OCI-LY3 (cell line): Measurements from ENCODE around the gene HIPK1.

Source experiments
- H2AFZ ChIP-seq: fragments of 200-600, 300-600 bp; shearing (Covaris generic); 2 replicates; pipeline ENCODE4 v1.6.0; 2014; ENCODE audit warnings: antibody characterized with exemption, low read depth, low read length
- H3K27ac ChIP-seq: fragments of 200-600, 300-600 bp; sonication (generic); 2 replicates; pipeline ENCODE4 v1.5.1; 2014; ENCODE audit warnings: mild to moderate bottlenecking, low read length, moderate library complexity, mixed read lengths
- H3K27me3 ChIP-seq: fragments of 200-600, 300-600 bp; sonication (generic); 2 replicates; pipeline ENCODE4 v1.6.1; 2014; ENCODE audit warnings: low read depth, low read length, mixed read lengths
- H3K36me3 ChIP-seq: fragments of 200-600, 300-600 bp; sonication (generic); replicated peaks from 2 replicates; pipeline ENCODE3; 2014; ENCODE audit warnings: low read depth, low read length, mixed read lengths
- H3K4me1 ChIP-seq: fragments of 300-600, 200-600 bp; sonication (generic); 2 replicates; pipeline ENCODE4 v1.6.1; 2014; ENCODE audit warnings: low read length, mixed read lengths
- H3K4me2 ChIP-seq: fragments of 200-600, 300-600 bp; sonication (generic); 2 replicates; pipeline ENCODE4 v1.6.1; 2014; ENCODE audit warnings: low read length, mixed read lengths
- H3K4me3 ChIP-seq: fragments of 300-600, 200-600 bp; sonication (generic); 2 replicates; pipeline ENCODE4 v1.5.1; 2014; ENCODE audit warnings: antibody characterized with exemption, mild to moderate bottlenecking, low read length, moderate library complexity
- H3K79me2 ChIP-seq: fragments of 300-600, 200-600 bp; shearing (Covaris generic); 2 replicates; pipeline ENCODE4 v1.6.1; 2014; ENCODE audit warnings: mild to moderate bottlenecking, low read length, mixed read lengths
- H3K9ac ChIP-seq: fragments of 300-600, 200-600 bp; shearing (Covaris generic); 2 replicates; pipeline ENCODE4 v1.6.0; 2014; ENCODE audit warnings: mild to moderate bottlenecking, low read length, moderate library complexity
- H3K9me3 ChIP-seq: fragments of 200-600, 300-600 bp; shearing (Covaris generic); 2 replicates; pipeline ENCODE4 v1.6.1; 2014; ENCODE audit warnings: low read length, mixed read lengths; ENCODE audit not compliant: insufficient read depth
- H4K20me1 ChIP-seq: fragments of 200-600, 300-600 bp; sonication (generic); 2 replicates; pipeline ENCODE4 v1.6.1; 2016; ENCODE audit warnings: low read length, mixed read lengths; ENCODE audit not compliant: insufficient read depth
- EZH2phosphoT487 ChIP-seq: fragments of 200-600 bp; shearing (Covaris generic); IDR thresholded peaks from 2 replicates; pipeline ENCODE4 v1.6.1; 2018; ENCODE audit warnings: antibody characterized with exemption, mixed run types, low read depth
- TF ChIP-seq, protein P1 (sequence below): fragments of 200-600, 300-600 bp; sonication (generic); IDR thresholded peaks from 2 replicates; pipeline ENCODE4 v1.5.1; 2014; ENCODE audit warnings: antibody characterized with exemption, low read length, low read depth

The HIPK1 gene

DNA sequence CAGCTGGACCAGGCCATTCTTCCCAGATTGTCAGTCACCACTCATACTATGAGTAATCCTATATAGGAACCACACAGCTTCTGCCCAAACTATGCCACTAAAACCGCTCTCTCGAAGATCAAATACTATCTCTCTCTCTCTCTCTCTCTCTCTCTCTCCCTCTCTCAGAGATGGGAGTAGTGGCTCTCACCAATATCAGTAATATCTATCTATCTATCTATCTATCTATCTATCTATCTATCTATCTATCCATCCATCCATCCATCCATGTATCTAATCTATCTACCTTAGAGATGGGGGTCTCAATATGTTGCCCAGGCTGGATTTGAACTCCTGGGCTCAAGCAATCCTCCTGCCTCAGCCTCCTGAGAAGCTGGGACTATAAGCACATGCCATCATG lies 4.7 kb upstream of the HIPK1 start:
- H3K27me3 ChIP-seq = no peaks in the 10 kb centered on the region
- no peak overlapping the region for H3K4me3 ChIP-seq
- peaks cover 10% of the 10 kb centered on the region for H3K4me1 ChIP-seq
- H3K79me2 ChIP-seq = 0 out of 2 replicates have a peak, but pooled peaks cover 3% of the 10 kb centered on the region
- no peak overlapping the region for H3K27ac ChIP-seq
- TF ChIP-seq, protein P1, sequence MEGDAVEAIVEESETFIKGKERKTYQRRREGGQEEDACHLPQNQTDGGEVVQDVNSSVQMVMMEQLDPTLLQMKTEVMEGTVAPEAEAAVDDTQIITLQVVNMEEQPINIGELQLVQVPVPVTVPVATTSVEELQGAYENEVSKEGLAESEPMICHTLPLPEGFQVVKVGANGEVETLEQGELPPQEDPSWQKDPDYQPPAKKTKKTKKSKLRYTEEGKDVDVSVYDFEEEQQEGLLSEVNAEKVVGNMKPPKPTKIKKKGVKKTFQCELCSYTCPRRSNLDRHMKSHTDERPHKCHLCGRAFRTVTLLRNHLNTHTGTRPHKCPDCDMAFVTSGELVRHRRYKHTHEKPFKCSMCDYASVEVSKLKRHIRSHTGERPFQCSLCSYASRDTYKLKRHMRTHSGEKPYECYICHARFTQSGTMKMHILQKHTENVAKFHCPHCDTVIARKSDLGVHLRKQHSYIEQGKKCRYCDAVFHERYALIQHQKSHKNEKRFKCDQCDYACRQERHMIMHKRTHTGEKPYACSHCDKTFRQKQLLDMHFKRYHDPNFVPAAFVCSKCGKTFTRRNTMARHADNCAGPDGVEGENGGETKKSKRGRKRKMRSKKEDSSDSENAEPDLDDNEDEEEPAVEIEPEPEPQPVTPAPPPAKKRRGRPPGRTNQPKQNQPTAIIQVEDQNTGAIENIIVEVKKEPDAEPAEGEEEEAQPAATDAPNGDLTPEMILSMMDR = no peak
- TF ChIP-seq EZH2phosphoT487 = no peak
- H3K9me3 ChIP-seq = no peaks in the 10 kb centered on the region
- H3K4me2 ChIP-seq = no peak overlapping the region
- H2AFZ ChIP-seq = no peak overlapping the region
- no peak overlapping the region for H3K9ac ChIP-seq
- H3K36me3 ChIP-seq = no peaks in the 10 kb centered on the region
- H4K20me1 ChIP-seq = no peaks in the 10 kb centered on the region

DNA sequence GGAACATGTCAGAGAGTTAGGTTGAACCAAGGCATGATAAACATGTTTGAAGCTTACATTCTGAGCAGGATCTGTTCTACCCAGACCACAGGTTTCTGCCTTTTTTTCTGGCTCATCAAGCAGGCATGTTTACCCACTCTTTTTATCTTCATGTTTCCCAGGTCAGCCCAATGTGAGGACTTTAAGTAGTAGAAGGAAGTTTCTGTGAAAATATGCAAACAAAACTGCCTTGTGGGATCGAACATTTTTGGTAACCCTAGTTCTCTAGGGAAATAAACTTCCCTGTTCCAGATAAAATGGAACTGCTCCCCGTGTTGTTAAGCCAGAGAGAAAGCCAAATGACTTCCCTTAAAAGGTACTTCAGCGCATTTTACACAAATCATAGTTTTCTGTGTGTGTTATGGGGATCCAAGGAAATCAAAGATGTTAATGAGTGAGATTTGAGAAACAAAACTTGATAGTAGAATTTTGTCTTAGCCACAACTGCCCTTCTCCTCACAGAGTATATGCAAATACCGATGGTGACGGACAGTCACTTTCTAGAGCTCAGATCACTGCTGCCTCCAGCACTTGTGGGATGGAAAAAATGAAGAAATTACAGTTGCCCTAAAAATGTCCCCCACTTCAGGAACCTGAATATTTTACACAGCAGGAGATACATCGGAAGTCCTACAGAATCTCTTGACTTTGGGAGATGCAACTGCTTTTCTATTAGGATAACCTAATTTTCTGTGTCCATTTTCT lies 765 bp upstream of the HIPK1 start:
- TF ChIP-seq EZH2phosphoT487 = no peak
- TF ChIP-seq, protein P1 = no peak
- Histone ChIP-seq H2AFZ (peak overlapping the region; percentile 84), H3K27me3 (no peaks in the 10 kb centered on the region), H3K4me2 (peak overlapping the region; percentile 97), H3K9ac (peak overlapping the region; percentile 77), H3K4me1 (peaks cover 23% of the 10 kb centered on the region), H3K36me3 (no peaks in the 10 kb centered on the region), H3K9me3 (no peaks in the 10 kb centered on the region), H4K20me1 (peaks cover 23% of the 10 kb centered on the region), H3K27ac (peak overlapping the region; percentile 60), H3K79me2 (peaks cover 40% of the 10 kb centered on the region), H3K4me3 (peak overlapping the region; percentile 98)

DNA sequence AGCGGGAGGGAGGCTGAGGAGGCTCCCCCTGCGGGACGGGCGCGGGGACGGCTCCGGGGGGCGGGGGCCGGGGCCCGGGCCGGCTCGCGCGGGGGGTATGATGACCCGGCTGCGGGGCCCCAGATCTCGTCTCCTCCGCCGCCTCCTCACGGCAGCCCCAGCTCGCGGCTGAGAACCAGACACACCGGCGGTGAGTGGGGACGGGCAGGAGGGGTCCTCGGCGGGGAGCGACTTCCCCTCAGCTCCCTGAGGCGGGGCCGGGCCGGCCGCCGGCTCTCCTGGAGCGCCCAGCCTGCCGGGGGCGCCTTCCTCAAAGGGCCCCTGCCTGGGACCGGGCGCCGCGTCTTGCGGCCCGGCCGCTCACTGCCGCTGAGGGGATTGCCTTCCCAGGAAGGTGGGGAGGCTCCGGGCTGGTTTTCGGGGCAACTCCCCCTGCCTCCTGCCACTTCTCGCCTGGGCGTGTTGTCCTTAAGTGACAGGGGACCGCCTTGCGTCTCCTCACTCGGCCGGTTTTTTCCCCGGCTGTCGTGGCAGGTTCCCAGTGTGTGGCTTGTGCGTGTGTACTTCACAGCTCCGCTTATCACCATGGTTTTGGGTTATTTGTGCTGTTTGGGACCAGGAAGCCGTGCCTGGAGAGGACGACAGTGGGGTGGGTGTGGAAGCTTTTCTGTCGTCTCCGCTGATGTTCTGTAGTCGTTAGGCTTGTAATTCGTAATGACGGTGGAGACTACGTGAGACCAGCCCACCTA lies 800 bp downstream of the HIPK1 start:
- Histone ChIP-seq H3K4me1 (peaks cover 20% of the 10 kb centered on the region), H3K9me3 (no peaks in the 10 kb centered on the region), H3K9ac (peak overlapping the region; percentile 77), H3K4me2 (peak overlapping the region; percentile 92), H3K27me3 (no peaks in the 10 kb centered on the region), H4K20me1 (peaks cover 30% of the 10 kb centered on the region), H3K27ac (peak overlapping the region; percentile 48), H3K4me3 (peak overlapping the region; percentile 98), H3K79me2 (peaks cover 55% of the 10 kb centered on the region), H3K36me3 (no peaks in the 10 kb centered on the region), H2AFZ (no peak overlapping the region)
- TF ChIP-seq, protein P1 = peak; percentile 27; the same call in 1 of the 2 replicates
- no peak for TF ChIP-seq EZH2phosphoT487

DNA sequence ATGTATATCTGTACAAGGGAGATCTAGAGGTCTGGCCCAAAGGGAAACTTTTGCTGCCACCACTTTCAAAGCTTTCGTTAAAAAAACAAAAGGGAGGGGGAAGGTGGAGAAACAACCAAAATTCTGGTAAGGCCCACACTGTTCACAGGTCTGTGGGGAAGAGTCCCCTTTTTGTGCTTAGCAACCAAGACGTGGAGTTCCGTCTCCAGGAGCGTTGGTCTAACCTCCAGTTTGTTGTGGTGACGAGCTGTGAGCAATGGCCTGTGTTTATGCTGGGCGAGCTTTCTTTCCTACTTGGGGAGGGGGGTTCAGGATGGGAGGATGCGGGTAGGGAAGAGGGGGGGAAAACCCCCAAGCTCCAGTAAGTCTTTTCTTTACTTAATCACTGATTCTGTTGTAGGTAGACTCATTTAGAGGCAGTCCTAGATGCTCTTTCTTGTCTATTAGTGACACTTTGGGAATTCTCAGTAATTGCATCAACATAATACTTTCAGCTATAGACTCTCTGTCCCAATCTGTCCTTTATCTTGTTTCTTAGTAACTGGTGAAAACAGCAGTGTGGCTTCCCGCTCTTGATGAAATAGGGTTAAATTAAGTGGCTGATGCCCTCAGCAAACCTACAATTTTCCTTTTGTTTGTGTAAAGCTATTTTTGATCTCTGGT lies 1.5 kb downstream of the HIPK1 start:
- peak overlapping the region; percentile 98 for H3K4me3 ChIP-seq
- H3K9ac ChIP-seq = peak overlapping the region; percentile 77
- no peak for TF ChIP-seq EZH2phosphoT487
- TF ChIP-seq, protein P1 = no peak
- peaks cover 30% of the 10 kb centered on the region for H4K20me1 ChIP-seq
- no peaks in the 10 kb centered on the region for H3K36me3 ChIP-seq
- peaks cover 20% of the 10 kb centered on the region for H3K4me1 ChIP-seq
- peaks cover 62% of the 10 kb centered on the region for H3K79me2 ChIP-seq
- peak overlapping the region; percentile 48 for H3K27ac ChIP-seq
- H2AFZ ChIP-seq = no peak overlapping the region
- peak overlapping the region; percentile 92 for H3K4me2 ChIP-seq
- H3K27me3 ChIP-seq = no peaks in the 10 kb centered on the region
- no peaks in the 10 kb centered on the region for H3K9me3 ChIP-seq
